Breast epithelium (tissue), 3 donors: ENCODE results near the gene YEATS4.

ENCODE experiments used
- CTCF ChIP-seq, 3 donors: fragments of 450-650 bp; IDR thresholded peaks; one replicate each; pipeline ENCODE4 v1.5.1; 2016 to 2017; ENCODE audit warnings: antibody characterized with exemption in 3 of 3, mild to moderate bottlenecking in 3 of 3, moderate library complexity in 3 of 3
- POLR2A ChIP-seq: fragments of 450-650 bp; IDR thresholded peaks from one replicate; pipeline ENCODE4 v1.6.1; 2016; ENCODE audit warnings: antibody characterized with exemption, mild to moderate bottlenecking, moderate library complexity
- POLR2AphosphoS5 ChIP-seq, 3 donors: sonication (generic); formaldehyde crosslinking; IDR thresholded peaks; one replicate each; pipeline ENCODE4 v1.6.1; 2017; ENCODE audit warnings: antibody characterized with exemption in 3 of 3

- TF ChIP-seq POLR2A (no peak), POLR2AphosphoS5 (IDR thresholded peaks at IDR 0.05) (no peak), CTCF (IDR thresholded peaks at IDR 0.05) (no peak)
These were observed 37.4 kb downstream of the YEATS4 start for GRCh38 chr12:69396963-69397362.
